RCC 7860 (cell line): ENCODE results near the gene HDC.

ENCODE experiments used
- DNase-seq: peaks from one replicate; pipeline ENCODE4 v3.0.0-alpha.2; 2015; ENCODE audit warnings: low spot score
- FAIRE-seq: peaks from 2 replicates; lab custom pipeline; 2012; peaks lifted over from hg19 to GRCh38; lab: Jason Lieb, UNC

Gene HDC

GRCh38 chr15:50256188-50257041, 9.1 kb downstream of the HDC start:
- DNase-seq: no peak
- no peak for FAIRE-seq

- FAIRE-seq (no peak), DNase-seq (no peak)
Measured at GRCh38 chr15:50252556-50252955, 13.0 kb downstream of the HDC start.

- DNase-seq (no peak), FAIRE-seq (no peak)
Measured at GRCh38 chr15:50251638-50252182, 13.8 kb downstream of the HDC start.

GRCh38 chr15:50250760-50251394, 14.6 kb downstream of the HDC start:
- no peak for DNase-seq
- FAIRE-seq: no peak

- DNase-seq (no peak), FAIRE-seq (no peak)
Measured at GRCh38 chr15:50249704-50250103, 15.8 kb downstream of the HDC start.

- FAIRE-seq (no peak), DNase-seq (no peak)
Measured at GRCh38 chr15:50248994-50249582, 16.4 kb downstream of the HDC start.

- DNase-seq (no peak), FAIRE-seq (no peak)
Measured at GRCh38 chr15:50247819-50248655, 17.5 kb downstream of the HDC start.

GRCh38 chr15:50246631-50247030, 18.9 kb downstream of the HDC start:
- no peak for FAIRE-seq
- DNase-seq: no peak

GRCh38 chr15:50244959-50245624, 20.4 kb downstream of the HDC start:
- no peak for FAIRE-seq
- no peak for DNase-seq

GRCh38 chr15:50244153-50244552, 21.4 kb downstream of the HDC start:
- DNase-seq (no peak), FAIRE-seq (no peak)

- DNase-seq (peak; percentile 15), FAIRE-seq (no peak)
Measured at GRCh38 chr15:50241684-50242450, 23.7 kb downstream of the HDC start.

GRCh38 chr15:50238255-50238654, 27.3 kb downstream of the HDC start:
- DNase-seq: no peak
- no peak for FAIRE-seq

- FAIRE-seq (no peak), DNase-seq (no peak)
Measured at GRCh38 chr15:50236433-50236832, 29.1 kb downstream of the HDC start.

- FAIRE-seq (no peak), DNase-seq (no peak)
Measured at GRCh38 chr15:50235794-50236193, 29.7 kb downstream of the HDC start.

- FAIRE-seq (no peak), DNase-seq (no peak)
Measured at GRCh38 chr15:50234764-50235163, 30.8 kb downstream of the HDC start.

- DNase-seq (no peak), FAIRE-seq (no peak)
Measured at GRCh38 chr15:50233192-50233736, 32.3 kb downstream of the HDC start.

GRCh38 chr15:50232791-50233190, 32.7 kb downstream of the HDC start:
- no peak for FAIRE-seq
- DNase-seq: no peak

- FAIRE-seq: no peak
- DNase-seq: no peak
Measured at GRCh38 chr15:50231761-50232160, 33.8 kb downstream of the HDC start.

- no peak for FAIRE-seq
Measured at GRCh38 chr15:50229336-50229735, 36.2 kb downstream of the HDC start.

More at GRCh38 chr15:50229336-50229735, 36.2 kb downstream of the HDC start:
- DNase-seq: no peak
